LoVo (cell line): Measurements from ENCODE around the gene SORCS2.
A peak's percentile ranks its signal among the peaks of the same experiment; 100 is the strongest.

Source experiments
- DNase-seq: peaks from one replicate; pipeline ENCODE4 v3.0.0-alpha.2; 2016; ENCODE audit warnings: low spot score

The SORCS2 gene

GRCh38 chr4:7326693-7327340 is 134.5 kb downstream of the SORCS2 start:
- no peak for DNase-seq

- DNase-seq, result no peak
These were observed 135.1 kb downstream of the SORCS2 start for GRCh38 chr4:7327341-7327885.

GRCh38 chr4:7328162-7328912 is 136.0 kb downstream of the SORCS2 start:
- no peak for DNase-seq

- DNase-seq, result peak; percentile 68
These were observed 136.7 kb downstream of the SORCS2 start for GRCh38 chr4:7328913-7329638.

- no peak for DNase-seq
These were observed 137.8 kb downstream of the SORCS2 start for GRCh38 chr4:7330031-7330596.

GRCh38 chr4:7330811-7331681 is 138.7 kb downstream of the SORCS2 start:
- no peak for DNase-seq

- no peak for DNase-seq
These were observed 139.3 kb downstream of the SORCS2 start for GRCh38 chr4:7331682-7332000.

- DNase-seq, result no peak
These were observed 140.1 kb downstream of the SORCS2 start for GRCh38 chr4:7332216-7333023.

- no peak for DNase-seq
These were observed 140.9 kb downstream of the SORCS2 start for GRCh38 chr4:7333024-7333780.

- no peak for DNase-seq
These were observed 141.6 kb downstream of the SORCS2 start for GRCh38 chr4:7333801-7334421.

GRCh38 chr4:7334521-7335275 is 142.4 kb downstream of the SORCS2 start:
- no peak for DNase-seq

GRCh38 chr4:7335344-7336066 is 143.2 kb downstream of the SORCS2 start:
- peak; percentile 8 for DNase-seq

GRCh38 chr4:7336067-7336569 is 143.8 kb downstream of the SORCS2 start:
- no peak for DNase-seq

- no peak for DNase-seq
These were observed 144.4 kb downstream of the SORCS2 start for GRCh38 chr4:7336732-7337131.

GRCh38 chr4:7337196-7338058 is 145.1 kb downstream of the SORCS2 start:
- no peak for DNase-seq

- no peak for DNase-seq
These were observed 145.7 kb downstream of the SORCS2 start for GRCh38 chr4:7338059-7338452.
